K562 (cell line): ENCODE data around the gene MAGI3. TPM values are rescaled to one million over a fixed set of nuclear protein-coding genes. Genes with fewer than 3 reads are reported as not detected.
A peak's percentile ranks its signal among the peaks of the same experiment; 100 is the strongest.

ENCODE experiments used
- BACH1 ChIP-seq: fragments of 200-800 bp; sonication (Bioruptor generic); IDR thresholded peaks from 2 replicates; pipeline ENCODE4 v1.6.1; 2016; ENCODE audit warnings: missing genetic modification characterization, missing compliant biosample characterization
- BRF1 ChIP-seq: IDR thresholded peaks from 3 replicates; pipeline ENCODE4 v1.6.1; 2011; ENCODE audit warnings: borderline replicate concordance, mild to moderate bottlenecking; ENCODE audit not compliant: insufficient read length; ENCODE audit errors: extremely low read depth
- COPS2 ChIP-seq: fragments of 450-650 bp; conservative IDR thresholded peaks from 2 replicates; pipeline ENCODE4 v1.6.1; 2016; ENCODE audit warnings: mild to moderate bottlenecking, moderate library complexity
- DIDO1 ChIP-seq: fragments of 450-650 bp; IDR thresholded peaks from 2 replicates; pipeline ENCODE4 v1.6.1; 2016; ENCODE audit warnings: low read depth, missing biosample characterization, missing genetic modification characterization
- GATAD2B ChIP-seq: fragments of 450-650 bp; IDR thresholded peaks from 2 replicates; pipeline ENCODE4 v1.6.1; 2017; ENCODE audit warnings: mild to moderate bottlenecking, borderline replicate concordance
- GTF2F1 ChIP-seq: IDR thresholded peaks from 2 replicates; pipeline ENCODE4 v1.6.1; 2011; ENCODE audit warnings: low read depth, low read length, improper control_type of control experiment
- KAT2B ChIP-seq: IDR thresholded peaks from one replicate; pipeline ENCODE4 v1.6.1; 2012; ENCODE audit warnings: low read depth, mild to moderate bottlenecking, control low read depth, inconsistent platforms, low read length, moderate library complexity
- KDM4B ChIP-seq, 2 experiments: fragments of 450-650 bp in 1 of 2; sonication (generic) in 1 of 2; IDR thresholded peaks; 2 replicates each; pipeline ENCODE4 v1.6.1; 2016 to 2017; ENCODE audit warnings: borderline replicate concordance in 2 of 2, antibody characterized with exemption in 1 of 2, low read depth in 1 of 2, mild to moderate bottlenecking in 1 of 2
- MCM3 ChIP-seq: fragments of 450-650 bp; IDR thresholded peaks from 2 replicates; pipeline ENCODE4 v1.6.1; 2016
- NUFIP1 ChIP-seq: fragments of 450-650 bp; IDR thresholded peaks from 2 replicates; pipeline ENCODE4 v1.6.1; 2018; ENCODE audit not compliant: partially characterized antibody
- PTBP1 ChIP-seq: fragments of 200-400 bp; formaldehyde crosslinking; IDR thresholded peaks from 2 replicates; pipeline ENCODE4 v1.6.1; 2017; ENCODE audit warnings: low read depth, low read length
- PYGO2 ChIP-seq: fragments of 450-650 bp; IDR thresholded peaks from 2 replicates; pipeline ENCODE4 v1.6.1; 2016; ENCODE audit warnings: mild to moderate bottlenecking, missing genetic modification characterization, moderate library complexity, missing compliant biosample characterization
- SNRNP70 ChIP-seq: fragments of 200-400 bp; formaldehyde crosslinking; optimal IDR thresholded peaks from 2 replicates; pipeline ENCODE3; 2017; ENCODE audit warnings: low read depth, low read length
- TRIM24 ChIP-seq, 2 experiments: fragments of 450-650 bp; IDR thresholded peaks; 2 replicates each; pipeline ENCODE4 v1.6.1; 2016
- ZC3H11A ChIP-seq: IDR thresholded peaks from 2 replicates; pipeline ENCODE4 v1.6.1; 2012; ENCODE audit warnings: low read depth, low read length, improper control_type of control experiment
- ZNF282 ChIP-seq: sonication (generic); formaldehyde crosslinking; IDR thresholded peaks from 2 replicates; pipeline ENCODE4 v1.8.1; 2023; ENCODE audit warnings: missing genetic modification reagents
- ZNF717 ChIP-seq: fragments of 250-450 bp; sonication (Bioruptor Pico); IDR thresholded peaks from 2 replicates; pipeline ENCODE4 v1.5.0; 2021
- polyA plus RNA-seq, 8 experiments: library from polyadenylated mRNA; depleted of rRNA in 4 of 8; stranded (reverse) in 5 of 8; unstranded in 3 of 8; fragments of >200 nt; fragmentation: Nextera tagmentation in 2 of 8; fragmentation: Illumina TruSeq in 1 of 8; extraction: Ambion mirVana in 2 of 8; extraction: Trizol in 1 of 8; gene quantifications; 2 replicates each; pipeline versions ENCODE4 v1.2.1 to v1.2.3, GENCODE V29; 2011 to 2014; ENCODE audit warnings: inconsistent platforms in 1 of 8, missing spikeins in 1 of 8
- total RNA-seq, 7 experiments: library from RNA; depleted of rRNA in 6 of 7; stranded (reverse); fragments of >200 nt in 6 of 7; fragmentation: Illumina TruSeq in 2 of 7; extraction: Trizol in 2 of 7; gene quantifications; 2 replicates each; pipeline versions ENCODE4 v1.2.1 to v1.2.3, GENCODE V29; 2011 to 2021; ENCODE audit warnings: low replicate concordance in 1 of 7
- TF ChIP-seq, protein P1 (sequence below): conservative IDR thresholded peaks from 2 replicates; pipeline ENCODE4 v1.6.1; 2011; ENCODE audit warnings: low read depth, mild to moderate bottlenecking, low read length; ENCODE audit not compliant: control insufficient read depth
- TF ChIP-seq, protein P2 (sequence below): sonication (generic); formaldehyde crosslinking; IDR thresholded peaks from 2 replicates; pipeline ENCODE4 v1.8.0; 2022; ENCODE audit warnings: mild to moderate bottlenecking, low read depth, missing genetic modification reagents
- TF ChIP-seq, protein P3 (sequence below): fragments of 250-450 bp; sonication (Bioruptor Pico); IDR thresholded peaks from 2 replicates; pipeline ENCODE4 v1.8.0; 2021; ENCODE audit warnings: mild to moderate bottlenecking, moderate library complexity
- TF ChIP-seq, protein P4 (sequence below): sonication (generic); formaldehyde crosslinking; IDR thresholded peaks from 2 replicates; pipeline ENCODE4 v1.9.0; 2022; ENCODE audit warnings: mild to moderate bottlenecking, missing genetic modification reagents
- TF ChIP-seq, protein P5 (sequence below): sonication (generic); formaldehyde crosslinking; IDR thresholded peaks from 2 replicates; pipeline ENCODE4 v1.8.1; 2022; ENCODE audit warnings: missing genetic modification reagents
- TF ChIP-seq, protein P6 (sequence below): fragments of 450-650 bp; IDR thresholded peaks from 2 replicates; pipeline ENCODE4 v1.6.1; 2016; ENCODE audit warnings: antibody characterized with exemption

The MAGI3 gene
- total and polyA plus RNA-seq, 9 of the 15 experiments (the other 6 are each of a cell fraction or from before 2014, with no cell fraction given), result 1.0 to 8.6 (median 5.5) TPM

DNA sequence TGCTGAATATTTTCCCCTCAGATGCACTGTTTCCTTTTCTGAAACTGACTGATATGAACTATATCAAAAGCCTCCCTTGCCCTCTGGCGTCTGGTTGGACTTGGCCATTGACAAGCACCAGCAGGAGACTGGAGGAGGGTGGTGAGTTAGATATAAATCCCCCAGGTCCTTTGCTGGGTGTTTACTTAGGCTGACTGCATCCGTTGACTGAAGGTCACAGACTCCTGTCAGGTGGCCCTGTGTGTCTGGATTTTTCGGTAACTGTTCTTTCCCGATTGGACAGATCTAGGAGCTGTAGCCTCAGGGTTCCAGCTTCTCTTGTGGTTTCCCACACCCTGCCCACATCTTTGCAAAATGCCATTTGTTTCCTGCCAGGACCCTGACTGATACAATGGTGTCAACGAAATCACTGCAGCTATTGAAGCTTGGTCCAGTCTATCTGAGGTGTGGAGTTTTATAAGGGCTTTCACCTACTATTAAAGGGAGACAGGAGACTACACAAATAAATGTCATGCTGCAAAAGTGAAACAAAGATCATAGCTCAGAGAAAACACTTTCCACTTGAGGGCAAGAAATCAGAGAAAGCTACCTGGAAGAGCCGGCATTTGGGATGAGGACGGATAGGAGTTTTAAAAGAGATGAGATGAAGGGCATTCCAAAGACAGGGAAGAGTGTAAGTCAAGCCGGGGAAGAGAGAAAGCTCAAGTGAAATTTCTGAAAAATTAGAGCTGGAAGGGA is 1.5 kb upstream of the MAGI3 start (continued):
- TF ChIP-seq, protein P1, sequence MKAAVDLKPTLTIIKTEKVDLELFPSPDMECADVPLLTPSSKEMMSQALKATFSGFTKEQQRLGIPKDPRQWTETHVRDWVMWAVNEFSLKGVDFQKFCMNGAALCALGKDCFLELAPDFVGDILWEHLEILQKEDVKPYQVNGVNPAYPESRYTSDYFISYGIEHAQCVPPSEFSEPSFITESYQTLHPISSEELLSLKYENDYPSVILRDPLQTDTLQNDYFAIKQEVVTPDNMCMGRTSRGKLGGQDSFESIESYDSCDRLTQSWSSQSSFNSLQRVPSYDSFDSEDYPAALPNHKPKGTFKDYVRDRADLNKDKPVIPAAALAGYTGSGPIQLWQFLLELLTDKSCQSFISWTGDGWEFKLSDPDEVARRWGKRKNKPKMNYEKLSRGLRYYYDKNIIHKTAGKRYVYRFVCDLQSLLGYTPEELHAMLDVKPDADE, result no peak
- TF ChIP-seq, protein P2, sequence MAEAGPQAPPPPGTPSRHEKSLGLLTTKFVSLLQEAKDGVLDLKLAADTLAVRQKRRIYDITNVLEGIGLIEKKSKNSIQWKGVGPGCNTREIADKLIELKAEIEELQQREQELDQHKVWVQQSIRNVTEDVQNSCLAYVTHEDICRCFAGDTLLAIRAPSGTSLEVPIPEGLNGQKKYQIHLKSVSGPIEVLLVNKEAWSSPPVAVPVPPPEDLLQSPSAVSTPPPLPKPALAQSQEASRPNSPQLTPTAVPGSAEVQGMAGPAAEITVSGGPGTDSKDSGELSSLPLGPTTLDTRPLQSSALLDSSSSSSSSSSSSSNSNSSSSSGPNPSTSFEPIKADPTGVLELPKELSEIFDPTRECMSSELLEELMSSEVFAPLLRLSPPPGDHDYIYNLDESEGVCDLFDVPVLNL (CRISPR knock-in tag), result no peak
- TF ChIP-seq NUFIP1 (no peak), ZNF717 (CRISPR knock-in tag) (no peak), KDM4B (IDR thresholded peaks at IDR 0.05; ENCODE audit: borderline replicate concordance in 2 of 2, low read depth in 1 of 2) (no peak), PTBP1 (no peak), COPS2 (no peak), GTF2F1 (no peak), DIDO1 (tag) (no peak), BACH1 (tag) (no peak), PYGO2 (no peak), MCM3 (no peak), KAT2B (no peak), ZNF282 (CRISPR knock-in tag) (no peak), SNRNP70 (no peak), ZC3H11A (no peak), BRF1 (no peak), GATAD2B (no peak), TRIM24 (IDR thresholded peaks at IDR 0.05) (peak; percentile 59 to 70; a peak in 2 of 4 replicates)
- TF ChIP-seq, protein P3, sequence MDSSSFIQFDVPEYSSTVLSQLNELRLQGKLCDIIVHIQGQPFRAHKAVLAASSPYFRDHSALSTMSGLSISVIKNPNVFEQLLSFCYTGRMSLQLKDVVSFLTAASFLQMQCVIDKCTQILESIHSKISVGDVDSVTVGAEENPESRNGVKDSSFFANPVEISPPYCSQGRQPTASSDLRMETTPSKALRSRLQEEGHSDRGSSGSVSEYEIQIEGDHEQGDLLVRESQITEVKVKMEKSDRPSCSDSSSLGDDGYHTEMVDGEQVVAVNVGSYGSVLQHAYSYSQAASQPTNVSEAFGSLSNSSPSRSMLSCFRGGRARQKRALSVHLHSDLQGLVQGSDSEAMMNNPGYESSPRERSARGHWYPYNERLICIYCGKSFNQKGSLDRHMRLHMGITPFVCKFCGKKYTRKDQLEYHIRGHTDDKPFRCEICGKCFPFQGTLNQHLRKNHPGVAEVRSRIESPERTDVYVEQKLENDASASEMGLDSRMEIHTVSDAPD (CRISPR knock-in tag), result no peak
- TF ChIP-seq, protein P4, sequence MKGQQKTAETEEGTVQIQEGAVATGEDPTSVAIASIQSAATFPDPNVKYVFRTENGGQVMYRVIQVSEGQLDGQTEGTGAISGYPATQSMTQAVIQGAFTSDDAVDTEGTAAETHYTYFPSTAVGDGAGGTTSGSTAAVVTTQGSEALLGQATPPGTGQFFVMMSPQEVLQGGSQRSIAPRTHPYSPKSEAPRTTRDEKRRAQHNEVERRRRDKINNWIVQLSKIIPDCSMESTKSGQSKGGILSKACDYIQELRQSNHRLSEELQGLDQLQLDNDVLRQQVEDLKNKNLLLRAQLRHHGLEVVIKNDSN, result 0 out of 2 replicates have a peak, but pooled peaks have one; percentile 7
- TF ChIP-seq, protein P5, sequence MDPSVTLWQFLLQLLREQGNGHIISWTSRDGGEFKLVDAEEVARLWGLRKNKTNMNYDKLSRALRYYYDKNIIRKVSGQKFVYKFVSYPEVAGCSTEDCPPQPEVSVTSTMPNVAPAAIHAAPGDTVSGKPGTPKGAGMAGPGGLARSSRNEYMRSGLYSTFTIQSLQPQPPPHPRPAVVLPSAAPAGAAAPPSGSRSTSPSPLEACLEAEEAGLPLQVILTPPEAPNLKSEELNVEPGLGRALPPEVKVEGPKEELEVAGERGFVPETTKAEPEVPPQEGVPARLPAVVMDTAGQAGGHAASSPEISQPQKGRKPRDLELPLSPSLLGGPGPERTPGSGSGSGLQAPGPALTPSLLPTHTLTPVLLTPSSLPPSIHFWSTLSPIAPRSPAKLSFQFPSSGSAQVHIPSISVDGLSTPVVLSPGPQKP, result no peak
- TF ChIP-seq, protein P6, sequence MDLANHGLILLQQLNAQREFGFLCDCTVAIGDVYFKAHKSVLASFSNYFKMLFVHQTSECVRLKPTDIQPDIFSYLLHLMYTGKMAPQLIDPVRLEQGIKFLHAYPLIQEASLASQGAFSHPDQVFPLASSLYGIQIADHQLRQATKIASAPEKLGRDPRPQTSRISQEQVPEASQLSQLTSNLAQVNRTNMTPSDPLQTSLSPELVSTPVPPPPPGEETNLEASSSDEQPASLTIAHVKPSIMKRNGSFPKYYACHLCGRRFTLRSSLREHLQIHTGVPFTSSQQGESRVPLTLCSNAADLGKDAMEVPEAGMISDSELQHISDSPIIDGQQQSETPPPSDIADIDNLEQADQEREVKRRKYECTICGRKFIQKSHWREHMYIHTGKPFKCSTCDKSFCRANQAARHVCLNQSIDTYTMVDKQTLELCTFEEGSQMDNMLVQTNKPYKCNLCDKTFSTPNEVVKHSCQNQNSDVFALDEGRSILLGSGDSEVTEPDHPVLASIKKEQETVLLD, result no peak
